GM18511 (cell line): Measurements from ENCODE around the gene CNIH1.
"Not testable (repeated sequence)": the region's sequence is repeated elsewhere in the genome, so short reads cannot be mapped to it uniquely, and the experiment has no call there.

Experiments
- ATAC-seq: cut with Tn5 transposase; IDR thresholded peaks from one replicate; pipeline ENCODE4 v1.9.1; 2021; ENCODE audit warnings: mild to moderate bottlenecking, moderate library complexity; ENCODE audit not compliant: unreplicated experiment

CNIH1 gene

GRCh38 chr14:54387328-54387727, 53.8 kb downstream of the CNIH1 start:
- ATAC-seq, result no peak

- ATAC-seq, result no peak
Observed at GRCh38 chr14:54385556-54385955, 55.6 kb downstream of the CNIH1 start.

DNA sequence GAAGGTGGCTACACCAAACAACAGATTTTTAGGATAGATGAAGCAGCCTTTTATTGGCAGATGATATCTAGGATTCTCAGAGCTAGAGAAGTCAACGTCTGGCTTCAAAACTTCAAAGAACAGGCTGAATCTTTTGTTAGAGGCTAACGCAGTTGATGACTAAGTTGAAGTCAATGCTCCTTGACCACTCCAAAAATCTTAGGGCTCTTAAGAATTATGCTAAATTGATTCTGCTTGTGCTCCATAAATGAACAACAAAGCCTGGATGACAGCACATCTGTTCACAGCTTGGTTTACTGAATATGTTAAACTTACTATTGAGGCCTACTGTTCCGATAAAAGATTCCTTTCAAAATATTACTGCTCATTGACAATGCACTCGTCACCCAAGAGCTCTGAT, 57.3 kb downstream of the CNIH1 start:
- no peak for ATAC-seq

GRCh38 chr14:54381821-54382220, 59.4 kb downstream of the CNIH1 start:
- ATAC-seq, result no peak

DNA sequence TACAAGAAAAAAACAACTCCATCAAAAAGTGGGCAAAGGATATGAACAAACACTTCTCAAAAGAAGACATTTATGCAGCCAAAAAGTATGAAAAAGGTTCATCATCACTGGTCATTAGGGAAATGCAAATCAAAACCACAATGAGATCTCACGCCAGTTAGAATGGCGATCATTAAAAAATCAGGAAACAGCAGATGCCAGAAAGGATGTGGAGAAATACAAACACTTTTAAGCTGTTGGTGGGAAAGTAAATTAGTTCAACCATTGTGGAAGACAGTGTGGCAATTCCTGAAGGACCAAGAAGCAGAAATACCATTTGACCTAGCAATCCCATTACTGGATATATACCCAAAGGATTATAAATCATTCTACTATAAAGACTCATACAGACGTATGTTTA, 60.6 kb downstream of the CNIH1 start:
- not testable (repeated sequence) for ATAC-seq

DNA sequence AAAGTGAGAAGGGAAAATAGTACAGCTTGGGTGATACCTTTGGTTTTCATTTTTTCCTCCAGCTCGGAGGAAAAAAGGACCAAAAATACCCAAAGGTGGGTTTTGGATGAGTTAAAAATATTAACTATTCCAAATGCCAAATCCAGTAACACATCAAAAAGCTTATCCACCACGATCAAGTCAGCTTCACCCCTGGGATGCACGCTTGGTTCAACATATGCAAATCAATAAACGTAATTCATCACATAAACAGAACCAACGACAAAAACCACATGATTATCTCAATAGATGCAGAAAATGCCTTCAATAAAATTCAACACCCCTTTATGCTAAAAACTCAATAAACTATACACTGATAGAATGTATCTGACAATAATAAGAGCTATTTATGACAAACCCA, 62.3 kb downstream of the CNIH1 start:
- not testable (repeated sequence) for ATAC-seq

GRCh38 chr14:54377501-54377900, 63.7 kb downstream of the CNIH1 start:
- ATAC-seq, result no peak

DNA sequence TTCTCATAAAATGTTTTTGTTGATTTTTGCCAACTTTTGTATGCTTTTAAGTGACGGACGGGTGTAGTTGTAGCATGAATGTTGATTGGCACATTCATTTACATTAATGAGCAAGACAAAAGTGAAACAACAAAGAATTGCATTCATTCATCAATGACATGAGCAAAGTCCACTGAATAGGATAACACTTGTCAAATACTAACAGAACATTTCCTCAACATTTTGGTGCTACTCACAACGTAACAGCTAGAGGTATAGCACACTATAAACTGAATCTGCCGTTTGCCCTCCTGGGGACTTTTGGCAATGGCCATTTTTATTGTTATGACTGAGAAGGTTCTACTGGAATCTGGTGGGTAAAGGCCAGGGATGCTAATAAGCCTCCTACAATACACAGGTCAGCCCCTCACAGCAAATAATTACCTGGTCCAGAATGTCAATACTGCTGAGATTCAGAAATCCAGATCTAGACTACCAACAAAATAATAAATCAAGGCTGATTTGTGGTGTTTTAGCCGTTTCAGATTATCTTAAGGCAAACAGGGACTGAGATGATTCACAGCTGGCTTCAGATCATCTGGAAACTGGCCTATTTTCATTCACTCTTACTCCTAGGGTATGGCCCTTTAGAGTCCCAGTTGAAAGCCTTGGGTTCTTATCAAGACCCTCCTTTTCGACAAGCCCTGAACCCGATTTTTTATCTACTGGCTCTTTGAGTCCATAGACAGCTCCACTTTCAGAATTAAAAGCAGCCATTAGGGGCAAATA, 66.9 kb downstream of the CNIH1 start:
- no peak for ATAC-seq
